H1 (cell line): ENCODE data around the gene GADD45GIP1.

ENCODE experiments used
- CBX8 ChIP-seq: fragments of 300-800, 300-1000 bp; sonication (generic); IDR thresholded peaks from 2 replicates; pipeline ENCODE4 v1.7.1; 2016; ENCODE audit warnings: low read depth, low read length, borderline replicate concordance
- CREB1 ChIP-seq: IDR thresholded peaks from 2 replicates; pipeline ENCODE4 v1.6.1; 2012; ENCODE audit warnings: inconsistent platforms
- EP300 ChIP-seq, 2 experiments: IDR thresholded peaks; 1 replicate in 1 of 2; 2 replicates in 1 of 2; pipeline ENCODE4 v1.6.1; 2011 to 2012; ENCODE audit warnings: low read depth in 2 of 2, low read length in 2 of 2, mild to moderate bottlenecking in 2 of 2, borderline replicate concordance in 1 of 2, inconsistent platforms in 1 of 2, moderate library complexity in 1 of 2
- FOSL1 ChIP-seq: IDR thresholded peaks from 2 replicates; pipeline ENCODE4 v1.6.1; 2011; ENCODE audit warnings: mild to moderate bottlenecking, low read depth, low read length, moderate library complexity; ENCODE audit not compliant: insufficient read depth
- POLR2A ChIP-seq, 2 experiments: IDR thresholded peaks; 1 replicate in 1 of 2; 2 replicates in 1 of 2; pipeline ENCODE4 v1.6.1; 2011; ENCODE audit warnings: low read depth in 2 of 2, low read length in 2 of 2, mild to moderate bottlenecking in 2 of 2; ENCODE audit errors: control extremely low read depth in 1 of 2
- POLR2AphosphoS5 ChIP-seq: IDR thresholded peaks from 2 replicates; pipeline ENCODE4 v1.6.1; 2011; ENCODE audit warnings: low read depth, low read length
- SP2 ChIP-seq: IDR thresholded peaks from 2 replicates; pipeline ENCODE4 v1.6.1; 2012; ENCODE audit warnings: mild to moderate bottlenecking, low read length, inconsistent platforms
- TAF1 ChIP-seq: IDR thresholded peaks from 2 replicates; pipeline ENCODE4 v1.6.1; 2011; ENCODE audit warnings: mild to moderate bottlenecking, low read depth, low read length
- TCF12 ChIP-seq: IDR thresholded peaks from 2 replicates; pipeline ENCODE4 v1.6.1; 2011; ENCODE audit warnings: low read depth, mild to moderate bottlenecking, low read length
- TF ChIP-seq, protein P1 (sequence below), 3 experiments: IDR thresholded peaks; 1 replicate in 2 of 3; 2 replicates in 1 of 3; pipeline versions ENCODE4 v1.5.1 to v1.6.1; 2011; ENCODE audit warnings: low read length in 3 of 3, mild to moderate bottlenecking in 3 of 3, inconsistent platforms in 2 of 3, low read depth in 1 of 3, moderate library complexity in 1 of 3; ENCODE audit not compliant: insufficient read depth in 1 of 3; ENCODE audit errors: control extremely low read depth in 1 of 3
- TF ChIP-seq, protein P2 (sequence below): IDR thresholded peaks from 2 replicates; pipeline ENCODE4 v1.6.1; 2012; ENCODE audit warnings: inconsistent platforms

DNA sequence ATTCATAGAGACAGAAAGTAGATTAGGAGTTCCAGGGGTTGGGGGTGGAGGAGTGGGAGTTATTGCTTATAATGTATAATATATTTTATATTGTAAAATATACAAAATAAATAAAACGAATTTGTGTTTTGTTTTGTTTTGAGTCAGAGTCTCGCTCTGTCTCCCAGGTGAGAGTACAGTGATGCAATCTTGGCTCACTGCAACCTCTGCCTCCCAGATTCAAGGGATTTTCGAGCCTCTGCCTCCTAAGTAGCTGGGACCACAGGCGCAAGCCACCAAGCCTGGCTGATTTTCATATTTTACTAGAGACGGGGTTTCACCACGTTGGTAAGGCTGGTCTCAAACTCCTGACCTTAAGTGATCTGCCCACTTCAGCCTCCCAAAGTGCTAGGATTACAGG, 2.5 kb upstream of the GADD45GIP1 start:
- TF ChIP-seq SP2 (no peak), POLR2AphosphoS5 (no peak), POLR2A (IDR thresholded peaks at IDR 0.05; ENCODE audit: control extremely low read depth in 1 of 2, low read depth in 2 of 2, low read length in 2 of 2) (no peak), TAF1 (no peak), EP300 (IDR thresholded peaks at IDR 0.05; ENCODE audit: borderline replicate concordance in 1 of 2, low read depth in 2 of 2, low read length in 2 of 2) (no peak), FOSL1 (no peak), TCF12 (no peak), CREB1 (no peak), CBX8 (no peak)
- TF ChIP-seq, protein P1, sequence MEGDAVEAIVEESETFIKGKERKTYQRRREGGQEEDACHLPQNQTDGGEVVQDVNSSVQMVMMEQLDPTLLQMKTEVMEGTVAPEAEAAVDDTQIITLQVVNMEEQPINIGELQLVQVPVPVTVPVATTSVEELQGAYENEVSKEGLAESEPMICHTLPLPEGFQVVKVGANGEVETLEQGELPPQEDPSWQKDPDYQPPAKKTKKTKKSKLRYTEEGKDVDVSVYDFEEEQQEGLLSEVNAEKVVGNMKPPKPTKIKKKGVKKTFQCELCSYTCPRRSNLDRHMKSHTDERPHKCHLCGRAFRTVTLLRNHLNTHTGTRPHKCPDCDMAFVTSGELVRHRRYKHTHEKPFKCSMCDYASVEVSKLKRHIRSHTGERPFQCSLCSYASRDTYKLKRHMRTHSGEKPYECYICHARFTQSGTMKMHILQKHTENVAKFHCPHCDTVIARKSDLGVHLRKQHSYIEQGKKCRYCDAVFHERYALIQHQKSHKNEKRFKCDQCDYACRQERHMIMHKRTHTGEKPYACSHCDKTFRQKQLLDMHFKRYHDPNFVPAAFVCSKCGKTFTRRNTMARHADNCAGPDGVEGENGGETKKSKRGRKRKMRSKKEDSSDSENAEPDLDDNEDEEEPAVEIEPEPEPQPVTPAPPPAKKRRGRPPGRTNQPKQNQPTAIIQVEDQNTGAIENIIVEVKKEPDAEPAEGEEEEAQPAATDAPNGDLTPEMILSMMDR (IDR thresholded peaks at IDR 0.05; ENCODE audit: control extremely low read depth in 1 of 3, insufficient read depth in 1 of 3, low read depth in 1 of 3, low read length in 3 of 3): no peak
- TF ChIP-seq, protein P2, sequence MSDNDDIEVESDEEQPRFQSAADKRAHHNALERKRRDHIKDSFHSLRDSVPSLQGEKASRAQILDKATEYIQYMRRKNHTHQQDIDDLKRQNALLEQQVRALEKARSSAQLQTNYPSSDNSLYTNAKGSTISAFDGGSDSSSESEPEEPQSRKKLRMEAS: no peak
